K562 (cell line): ENCODE measurements around the gene MED22. TPM values are rescaled to one million over a fixed set of nuclear protein-coding genes. Genes with fewer than 3 reads are reported as not detected.

Experiments
- ADNP ChIP-seq: fragments of 200-800 bp; sonication (Bioruptor generic); IDR thresholded peaks from 2 replicates; pipeline ENCODE4 v1.6.1; 2016; ENCODE audit warnings: missing genetic modification characterization, missing compliant biosample characterization
- ILF3 ChIP-seq: fragments of 450-650 bp; IDR thresholded peaks from 2 replicates; pipeline ENCODE4 v1.6.1; 2018; ENCODE audit warnings: antibody characterized with exemption, mild to moderate bottlenecking, moderate library complexity, borderline replicate concordance
- L3MBTL2 ChIP-seq: fragments of 450-650 bp; IDR thresholded peaks from 2 replicates; pipeline ENCODE4 v1.6.1; 2016; ENCODE audit warnings: mild to moderate bottlenecking, moderate library complexity
- MEF2A ChIP-seq: IDR thresholded peaks from 2 replicates; pipeline ENCODE4 v1.6.1; 2011; ENCODE audit warnings: low read depth, mild to moderate bottlenecking, low read length, moderate library complexity; ENCODE audit not compliant: control insufficient read depth
- MYBL2 ChIP-seq, 2 experiments: fragments of 450-650 bp in 1 of 2; sonication (generic) in 1 of 2; formaldehyde crosslinking in 1 of 2; IDR thresholded peaks; 2 replicates each; pipeline versions ENCODE4 v1.6.1 to v1.8.1; 2017 to 2022; ENCODE audit warnings: borderline replicate concordance in 1 of 2, inconsistent platforms in 1 of 2, low read depth in 1 of 2, mild to moderate bottlenecking in 1 of 2, missing genetic modification reagents in 1 of 2, moderate library complexity in 1 of 2
- OTX1 ChIP-seq: fragments of 450-650 bp; formaldehyde crosslinking; IDR thresholded peaks from 2 replicates; pipeline ENCODE4 v1.4.0; 2022; ENCODE audit warnings: mild to moderate bottlenecking
- PRPF4 ChIP-seq: fragments of 200-400 bp; formaldehyde crosslinking; IDR thresholded peaks from one replicate; pipeline ENCODE4 v1.6.1; 2017; ENCODE audit warnings: low read length, low read depth, mild to moderate bottlenecking; ENCODE audit not compliant: insufficient read depth, poor library complexity, severe bottlenecking
- SMARCA4 ChIP-seq: fragments of 450-650 bp; IDR thresholded peaks from 2 replicates; pipeline ENCODE4 v1.6.1; 2016
- TAF15 ChIP-seq: fragments of 200-400 bp; formaldehyde crosslinking; IDR thresholded peaks from 2 replicates; pipeline ENCODE4 v1.6.1; 2017; ENCODE audit warnings: mild to moderate bottlenecking, low read depth, low read length, moderate library complexity
- ZNF347 ChIP-seq: fragments of 450-650 bp; formaldehyde crosslinking; IDR thresholded peaks from 2 replicates; pipeline ENCODE4 v1.4.0; 2020; ENCODE audit warnings: low read depth, mild to moderate bottlenecking, moderate library complexity
- ZNF696 ChIP-seq: fragments of 250-450 bp; sonication (Bioruptor Pico); conservative IDR thresholded peaks from 2 replicates; pipeline ENCODE4 v1.4.0; 2020; ENCODE audit warnings: mild to moderate bottlenecking, moderate library complexity
- polyA plus RNA-seq, 8 experiments: library from polyadenylated mRNA; depleted of rRNA in 4 of 8; stranded (reverse) in 5 of 8; unstranded in 3 of 8; fragments of >200 nt; fragmentation: Nextera tagmentation in 2 of 8; fragmentation: Illumina TruSeq in 1 of 8; extraction: Ambion mirVana in 2 of 8; extraction: Trizol in 1 of 8; gene quantifications; 2 replicates each; pipeline versions ENCODE4 v1.2.1 to v1.2.3, GENCODE V29; 2011 to 2014; ENCODE audit warnings: inconsistent platforms in 1 of 8, missing spikeins in 1 of 8
- total RNA-seq, 7 experiments: library from RNA; depleted of rRNA in 6 of 7; stranded (reverse); fragments of >200 nt in 6 of 7; fragmentation: Illumina TruSeq in 2 of 7; extraction: Trizol in 2 of 7; gene quantifications; 2 replicates each; pipeline versions ENCODE4 v1.2.1 to v1.2.3, GENCODE V29; 2011 to 2021; ENCODE audit warnings: low replicate concordance in 1 of 7
- TF ChIP-seq, protein P1 (sequence below): sonication (generic); formaldehyde crosslinking; IDR thresholded peaks from 2 replicates; pipeline ENCODE4 v1.8.0; 2022; ENCODE audit warnings: mild to moderate bottlenecking, missing genetic modification reagents
- TF ChIP-seq, protein P2 (sequence below), 2 experiments: IDR thresholded peaks; 2 replicates each; pipeline ENCODE4 v1.6.1; 2011; ENCODE audit warnings: borderline replicate concordance in 1 of 2, control low read depth in 1 of 2, low read depth in 1 of 2, low read length in 1 of 2, mild to moderate bottlenecking in 1 of 2, mixed read lengths in 1 of 2, moderate library complexity in 1 of 2; ENCODE audit not compliant: insufficient read depth in 1 of 2, insufficient read length in 1 of 2, poor library complexity in 1 of 2, severe bottlenecking in 1 of 2; ENCODE audit errors: extremely low read depth in 1 of 2
- TF ChIP-seq, protein P3 (sequence below): fragments of 200-800 bp; sonication (Bioruptor generic); IDR thresholded peaks from 2 replicates; pipeline ENCODE4 v1.6.1; 2017; ENCODE audit warnings: missing genetic modification characterization, missing compliant biosample characterization
- TF ChIP-seq, protein P4 (sequence below): fragments of 250-450 bp; sonication (Bioruptor Pico); IDR thresholded peaks from 2 replicates; pipeline ENCODE4 v1.4.0; 2020; ENCODE audit warnings: mild to moderate bottlenecking, moderate library complexity
- TF ChIP-seq, protein P5 (sequence below): fragments of 450-650 bp; formaldehyde crosslinking; IDR thresholded peaks from 2 replicates; pipeline ENCODE4 v1.4.0; 2020; ENCODE audit warnings: mild to moderate bottlenecking
- TF ChIP-seq, protein P6 (sequence below): fragments of 450-650 bp; IDR thresholded peaks from 2 replicates; pipeline ENCODE4 v1.6.1; 2014; ENCODE audit warnings: low read depth, mild to moderate bottlenecking, moderate library complexity, borderline replicate concordance

The MED22 gene
- total and polyA plus RNA-seq, 9 of the 15 experiments (the other 6 are each of a cell fraction or from before 2014, with no cell fraction given), result 0.73 to 35.6 (median 22.3) TPM

DNA sequence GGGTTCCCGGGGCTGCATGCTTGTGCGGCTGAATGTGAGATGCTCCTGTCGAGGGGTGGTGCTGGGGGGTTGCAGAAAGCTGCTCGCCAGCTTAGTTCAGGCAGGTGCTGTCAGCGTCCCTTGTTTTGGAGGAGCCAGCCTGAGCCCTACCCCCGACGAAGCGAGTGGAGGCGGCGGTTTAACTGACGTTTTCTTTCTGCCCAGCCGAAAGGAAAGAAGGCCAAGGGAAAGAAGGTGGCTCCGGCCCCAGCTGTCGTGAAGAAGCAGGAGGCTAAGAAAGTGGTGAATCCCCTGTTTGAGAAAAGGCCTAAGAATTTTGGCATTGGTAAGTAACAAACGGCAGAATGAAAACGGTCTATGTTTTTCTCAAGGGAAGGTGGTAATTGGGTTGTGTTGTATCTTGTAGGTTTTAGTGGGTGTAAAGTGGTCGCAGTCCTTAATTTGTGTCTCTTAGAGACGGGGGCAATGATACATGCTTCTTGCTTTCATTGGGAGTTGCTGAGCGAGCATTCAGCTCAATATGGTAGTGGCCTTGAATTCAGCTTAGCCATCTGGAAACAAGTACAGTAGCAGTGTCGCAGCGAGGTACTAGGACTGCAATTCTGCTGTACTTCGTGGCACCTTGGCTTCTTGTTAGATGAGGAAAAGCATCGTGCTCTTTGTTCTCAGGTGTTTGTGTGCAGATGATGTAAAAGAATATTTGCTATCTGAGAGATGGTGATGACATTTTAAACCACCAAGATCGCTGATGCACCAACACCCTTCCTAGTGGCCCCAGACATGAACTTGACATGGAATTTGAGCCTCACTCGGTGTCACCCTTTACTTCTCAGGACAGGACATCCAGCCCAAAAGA is 1.0 kb upstream of the MED22 start (continued):
- TF ChIP-seq, protein P1, sequence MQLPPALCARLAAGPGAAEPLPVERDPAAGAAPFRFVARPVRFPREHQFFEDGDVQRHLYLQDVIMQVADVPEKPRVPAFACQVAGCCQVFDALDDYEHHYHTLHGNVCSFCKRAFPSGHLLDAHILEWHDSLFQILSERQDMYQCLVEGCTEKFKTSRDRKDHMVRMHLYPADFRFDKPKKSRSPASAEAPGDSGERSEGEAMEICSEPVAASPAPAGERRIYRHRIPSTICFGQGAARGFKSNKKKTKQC, result 0 out of 2 replicates have a peak, but pooled peaks have one; percentile 2
- TF ChIP-seq, protein P2, sequence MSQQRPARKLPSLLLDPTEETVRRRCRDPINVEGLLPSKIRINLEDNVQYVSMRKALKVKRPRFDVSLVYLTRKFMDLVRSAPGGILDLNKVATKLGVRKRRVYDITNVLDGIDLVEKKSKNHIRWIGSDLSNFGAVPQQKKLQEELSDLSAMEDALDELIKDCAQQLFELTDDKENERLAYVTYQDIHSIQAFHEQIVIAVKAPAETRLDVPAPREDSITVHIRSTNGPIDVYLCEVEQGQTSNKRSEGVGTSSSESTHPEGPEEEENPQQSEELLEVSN (IDR thresholded peaks at IDR 0.05; ENCODE audit: borderline replicate concordance in 1 of 2, extremely low read depth in 1 of 2, insufficient read depth in 1 of 2, insufficient read length in 1 of 2, low read depth in 1 of 2, low read length in 1 of 2, poor library complexity in 1 of 2, severe bottlenecking in 1 of 2), result no peak
- TF ChIP-seq L3MBTL2 (no peak), MYBL2 (IDR thresholded peaks at IDR 0.05; ENCODE audit: low read depth) (no peak), MYBL2 (CRISPR knock-in tag; IDR thresholded peaks at IDR 0.05; ENCODE audit: borderline replicate concordance) (no peak), ZNF696 (CRISPR knock-in tag) (no peak), OTX1 (0 out of 2 replicates have a peak, but pooled peaks have one; percentile 27), SMARCA4 (no peak), ILF3 (peak; percentile 51; the same call in 1 of the 2 replicates), TAF15 (no peak), PRPF4 (peak; percentile 4), ADNP (tag) (no peak), MEF2A (no peak), ZNF347 (CRISPR knock-in tag) (no peak)
- TF ChIP-seq, protein P3, sequence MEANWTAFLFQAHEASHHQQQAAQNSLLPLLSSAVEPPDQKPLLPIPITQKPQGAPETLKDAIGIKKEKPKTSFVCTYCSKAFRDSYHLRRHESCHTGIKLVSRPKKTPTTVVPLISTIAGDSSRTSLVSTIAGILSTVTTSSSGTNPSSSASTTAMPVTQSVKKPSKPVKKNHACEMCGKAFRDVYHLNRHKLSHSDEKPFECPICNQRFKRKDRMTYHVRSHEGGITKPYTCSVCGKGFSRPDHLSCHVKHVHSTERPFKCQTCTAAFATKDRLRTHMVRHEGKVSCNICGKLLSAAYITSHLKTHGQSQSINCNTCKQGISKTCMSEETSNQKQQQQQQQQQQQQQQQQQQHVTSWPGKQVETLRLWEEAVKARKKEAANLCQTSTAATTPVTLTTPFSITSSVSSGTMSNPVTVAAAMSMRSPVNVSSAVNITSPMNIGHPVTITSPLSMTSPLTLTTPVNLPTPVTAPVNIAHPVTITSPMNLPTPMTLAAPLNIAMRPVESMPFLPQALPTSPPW (CRISPR knock-in tag), result no peak
- TF ChIP-seq, protein P4, sequence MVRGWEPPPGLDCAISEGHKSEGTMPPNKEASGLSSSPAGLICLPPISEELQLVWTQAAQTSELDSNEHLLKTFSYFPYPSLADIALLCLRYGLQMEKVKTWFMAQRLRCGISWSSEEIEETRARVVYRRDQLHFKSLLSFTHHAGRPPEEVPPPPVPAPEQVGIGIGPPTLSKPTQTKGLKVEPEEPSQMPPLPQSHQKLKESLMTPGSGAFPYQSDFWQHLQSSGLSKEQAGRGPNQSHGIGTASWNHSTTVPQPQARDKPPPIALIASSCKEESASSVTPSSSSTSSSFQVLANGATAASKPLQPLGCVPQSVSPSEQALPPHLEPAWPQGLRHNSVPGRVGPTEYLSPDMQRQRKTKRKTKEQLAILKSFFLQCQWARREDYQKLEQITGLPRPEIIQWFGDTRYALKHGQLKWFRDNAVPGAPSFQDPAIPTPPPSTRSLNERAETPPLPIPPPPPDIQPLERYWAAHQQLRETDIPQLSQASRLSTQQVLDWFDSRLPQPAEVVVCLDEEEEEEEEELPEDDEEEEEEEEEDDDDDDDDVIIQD (CRISPR knock-in tag), result no peak
- TF ChIP-seq, protein P5, sequence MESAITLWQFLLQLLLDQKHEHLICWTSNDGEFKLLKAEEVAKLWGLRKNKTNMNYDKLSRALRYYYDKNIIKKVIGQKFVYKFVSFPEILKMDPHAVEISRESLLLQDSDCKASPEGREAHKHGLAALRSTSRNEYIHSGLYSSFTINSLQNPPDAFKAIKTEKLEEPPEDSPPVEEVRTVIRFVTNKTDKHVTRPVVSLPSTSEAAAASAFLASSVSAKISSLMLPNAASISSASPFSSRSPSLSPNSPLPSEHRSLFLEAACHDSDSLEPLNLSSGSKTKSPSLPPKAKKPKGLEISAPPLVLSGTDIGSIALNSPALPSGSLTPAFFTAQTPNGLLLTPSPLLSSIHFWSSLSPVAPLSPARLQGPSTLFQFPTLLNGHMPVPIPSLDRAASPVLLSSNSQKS (CRISPR knock-in tag), result no peak
- TF ChIP-seq, protein P6, sequence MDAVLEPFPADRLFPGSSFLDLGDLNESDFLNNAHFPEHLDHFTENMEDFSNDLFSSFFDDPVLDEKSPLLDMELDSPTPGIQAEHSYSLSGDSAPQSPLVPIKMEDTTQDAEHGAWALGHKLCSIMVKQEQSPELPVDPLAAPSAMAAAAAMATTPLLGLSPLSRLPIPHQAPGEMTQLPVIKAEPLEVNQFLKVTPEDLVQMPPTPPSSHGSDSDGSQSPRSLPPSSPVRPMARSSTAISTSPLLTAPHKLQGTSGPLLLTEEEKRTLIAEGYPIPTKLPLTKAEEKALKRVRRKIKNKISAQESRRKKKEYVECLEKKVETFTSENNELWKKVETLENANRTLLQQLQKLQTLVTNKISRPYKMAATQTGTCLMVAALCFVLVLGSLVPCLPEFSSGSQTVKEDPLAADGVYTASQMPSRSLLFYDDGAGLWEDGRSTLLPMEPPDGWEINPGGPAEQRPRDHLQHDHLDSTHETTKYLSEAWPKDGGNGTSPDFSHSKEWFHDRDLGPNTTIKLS, result no peak
